Choroid plexus epithelial cell (primary cell): ENCODE results near the gene GNAT3.

Experiments
- DNase-seq: peaks from one replicate; pipeline ENCODE4 v3.0.0-alpha.2; 2010; ENCODE audit warnings: low read depth
- H3K4me3 ChIP-seq: 2 replicates; pipeline ENCODE4 v1.5.1; 2011; ENCODE audit warnings: low read depth, mild to moderate bottlenecking, control low read depth, low read length, moderate library complexity
- CTCF ChIP-seq: conservative IDR thresholded peaks from 2 replicates; pipeline ENCODE4 v1.5.1; 2011; ENCODE audit warnings: low read depth, mild to moderate bottlenecking, control low read depth, inconsistent platforms, low read length, moderate library complexity

GNAT3 gene

GRCh38 chr7:80537091-80537490 lies 25.2 kb upstream of the GNAT3 start:
- TF ChIP-seq CTCF = no peak
- DNase-seq = no peak

GRCh38 chr7:80536426-80536825 lies 24.6 kb upstream of the GNAT3 start:
- TF ChIP-seq CTCF = no peak
- no peak for DNase-seq

More at GRCh38 chr7:80537091-80537490, 25.2 kb upstream of the GNAT3 start:
- H3K4me3 ChIP-seq = no peak overlapping the region

GRCh38 chr7:80533287-80533686 lies 21.4 kb upstream of the GNAT3 start:
- peak; percentile 25 for DNase-seq
- no peak overlapping the region for H3K4me3 ChIP-seq
- TF ChIP-seq CTCF = no peak

More at GRCh38 chr7:80536426-80536825, 24.6 kb upstream of the GNAT3 start:
- H3K4me3 ChIP-seq = no peak overlapping the region

- no peak for DNase-seq
- no peak for TF ChIP-seq CTCF
These were observed 20.3 kb upstream of the GNAT3 start for GRCh38 chr7:80532153-80532552.

GRCh38 chr7:80530136-80530535 lies 18.3 kb upstream of the GNAT3 start:
- H3K4me3 ChIP-seq = no peak overlapping the region
- TF ChIP-seq CTCF = no peak
- DNase-seq = no peak

More at GRCh38 chr7:80532153-80532552, 20.3 kb upstream of the GNAT3 start:
- H3K4me3 ChIP-seq = no peak overlapping the region

GRCh38 chr7:80529362-80529761 lies 17.5 kb upstream of the GNAT3 start:
- TF ChIP-seq CTCF = no peak
- peak; percentile 19 for DNase-seq
- H3K4me3 ChIP-seq = no peak overlapping the region

- no peak overlapping the region for H3K4me3 ChIP-seq
- DNase-seq = no peak
- no peak for TF ChIP-seq CTCF
These were observed 16.8 kb upstream of the GNAT3 start for GRCh38 chr7:80528689-80529088.
